DOHH2 (cell line): ENCODE data around the gene EPS15.

Experiments
- H3F3A ChIP-seq: fragments of 200-600 bp; sonication (generic), shearing (Covaris generic); 2 replicates; pipeline ENCODE4 v1.6.0; 2016; ENCODE audit warnings: antibody characterized with exemption, mild to moderate bottlenecking; ENCODE audit not compliant: control insufficient read depth, insufficient read depth
- H3K27ac ChIP-seq: fragments of 200-600 bp; sonication (generic); 2 replicates; pipeline ENCODE4 v1.5.1; 2014; ENCODE audit warnings: low read depth, mild to moderate bottlenecking, low read length, moderate library complexity
- H3K27me3 ChIP-seq: fragments of 200-600 bp; sonication (generic); 2 replicates; pipeline ENCODE4 v1.6.1; 2014; ENCODE audit warnings: mild to moderate bottlenecking, low read length, mixed read lengths; ENCODE audit not compliant: control insufficient read depth
- H3K36me3 ChIP-seq: fragments of 200-600 bp; sonication (generic); 2 replicates; pipeline ENCODE4 v1.6.1; 2014; ENCODE audit warnings: mild to moderate bottlenecking, low read length, moderate library complexity, mixed read lengths; ENCODE audit not compliant: control insufficient read depth
- H3K4me1 ChIP-seq: fragments of 200-600 bp; sonication (generic); 2 replicates; pipeline ENCODE4 v1.6.1; 2014; ENCODE audit warnings: mild to moderate bottlenecking, low read length, mixed read lengths; ENCODE audit not compliant: control insufficient read depth
- H3K4me2 ChIP-seq: fragments of 200-600 bp; sonication (generic); 2 replicates; pipeline ENCODE4 v1.6.0; 2014; ENCODE audit warnings: mild to moderate bottlenecking, low read length, moderate library complexity
- H3K4me3 ChIP-seq: fragments of 200-600 bp; sonication (generic); 2 replicates; pipeline ENCODE4 v1.5.1; 2014; ENCODE audit warnings: mild to moderate bottlenecking, low read length, mixed read lengths
- H3K79me2 ChIP-seq: fragments of 200-600 bp; sonication (generic); 2 replicates; pipeline ENCODE4 v1.6.1; 2014; ENCODE audit warnings: mild to moderate bottlenecking, low read length, mixed read lengths; ENCODE audit not compliant: control insufficient read depth
- H3K9me2 ChIP-seq: fragments of 200-600 bp; sonication (generic); replicated peaks from 2 replicates; pipeline ENCODE4 v1.6.1; 2014; ENCODE audit warnings: mild to moderate bottlenecking, low read length, mixed read lengths; ENCODE audit not compliant: control insufficient read depth
- H3K9me3 ChIP-seq: fragments of 200-600 bp; sonication (generic); 2 replicates; pipeline ENCODE4 v1.6.1; 2014; ENCODE audit warnings: antibody characterized with exemption, low read length, mixed read lengths; ENCODE audit not compliant: control insufficient read depth, insufficient read depth
- H4K20me1 ChIP-seq: fragments of 200-600 bp; sonication (generic); 2 replicates; pipeline ENCODE4 v1.6.0; 2014; ENCODE audit warnings: low read depth, mild to moderate bottlenecking, antibody characterized with exemption, low read length, moderate library complexity; ENCODE audit not compliant: control insufficient read depth, insufficient read depth
- EZH2phosphoT487 ChIP-seq: fragments of 200-600 bp; sonication (generic); IDR thresholded peaks from 2 replicates; pipeline ENCODE4 v1.6.1; 2017; ENCODE audit warnings: borderline replicate concordance, mild to moderate bottlenecking, antibody characterized with exemption, low read length, moderate library complexity, mixed read lengths
- TF ChIP-seq, protein P1 (sequence below): fragments of 200-600 bp; sonication (generic); IDR thresholded peaks from one replicate; pipeline ENCODE4 v1.5.1; 2014; ENCODE audit warnings: antibody characterized with exemption, mild to moderate bottlenecking, low read depth, low read length; ENCODE audit not compliant: poor library complexity, severe bottlenecking

EPS15 gene

DNA sequence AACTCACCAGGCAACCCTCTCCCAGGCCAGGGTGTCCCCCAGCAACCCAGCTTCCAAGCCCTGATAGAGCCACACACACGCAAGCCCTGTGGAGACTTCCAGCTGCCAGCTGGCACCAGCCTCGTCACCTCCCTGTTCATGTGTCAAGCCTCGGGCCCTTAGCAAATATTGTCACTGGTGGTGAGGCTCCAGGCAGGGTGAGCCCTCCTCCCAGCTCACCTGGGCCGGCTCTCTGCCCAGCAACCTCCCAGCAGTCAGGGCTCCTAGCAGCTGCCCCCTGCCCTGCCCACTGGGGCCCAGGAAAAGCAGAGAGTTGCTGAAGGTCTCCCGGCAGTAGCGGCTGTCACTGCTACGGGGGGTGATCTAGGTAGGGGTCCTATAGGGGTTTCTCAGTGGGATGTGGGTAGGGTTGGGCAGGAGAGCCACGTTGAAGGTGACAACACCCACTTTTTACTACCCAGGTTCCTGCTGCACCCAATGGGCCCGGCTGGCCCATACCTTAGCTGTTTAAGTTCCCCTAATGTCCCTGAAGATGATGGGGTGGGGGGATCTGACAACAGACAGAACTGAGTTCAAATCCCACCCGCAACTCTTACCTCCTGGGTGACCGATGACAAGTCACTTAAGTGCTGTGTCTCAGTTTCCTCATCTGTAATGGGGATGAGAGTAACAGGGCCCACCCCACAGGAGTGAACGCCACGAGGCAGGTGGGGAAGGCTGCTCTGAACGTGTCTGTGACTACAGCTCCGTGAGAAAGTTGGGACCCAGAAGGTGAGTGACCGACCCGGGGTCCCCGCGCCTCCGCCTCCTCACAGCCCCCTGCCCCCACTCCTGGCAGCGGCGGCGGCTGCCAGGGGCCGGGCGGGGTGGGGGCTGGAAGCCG is 189.4 kb downstream of the EPS15 start:
- Histone ChIP-seq H3K9me3 (no peaks in the 10 kb centered on the region), H3K79me2 (no peaks in the 10 kb centered on the region), H3K27ac (no peak overlapping the region), H3K4me3 (no peak overlapping the region), H3K4me2 (no peak overlapping the region), H4K20me1 (no peaks in the 10 kb centered on the region), H3K36me3 (no peaks in the 10 kb centered on the region), H3K4me1 (no peaks in the 10 kb centered on the region), H3F3A (no peaks in the 10 kb centered on the region), H3K27me3 (peaks cover 34% of the 10 kb centered on the region), H3K9me2 (no peaks in the 10 kb centered on the region)
- TF ChIP-seq EZH2phosphoT487, result peak; percentile 89; the same call in 1 of the 2 replicates
- TF ChIP-seq, protein P1, sequence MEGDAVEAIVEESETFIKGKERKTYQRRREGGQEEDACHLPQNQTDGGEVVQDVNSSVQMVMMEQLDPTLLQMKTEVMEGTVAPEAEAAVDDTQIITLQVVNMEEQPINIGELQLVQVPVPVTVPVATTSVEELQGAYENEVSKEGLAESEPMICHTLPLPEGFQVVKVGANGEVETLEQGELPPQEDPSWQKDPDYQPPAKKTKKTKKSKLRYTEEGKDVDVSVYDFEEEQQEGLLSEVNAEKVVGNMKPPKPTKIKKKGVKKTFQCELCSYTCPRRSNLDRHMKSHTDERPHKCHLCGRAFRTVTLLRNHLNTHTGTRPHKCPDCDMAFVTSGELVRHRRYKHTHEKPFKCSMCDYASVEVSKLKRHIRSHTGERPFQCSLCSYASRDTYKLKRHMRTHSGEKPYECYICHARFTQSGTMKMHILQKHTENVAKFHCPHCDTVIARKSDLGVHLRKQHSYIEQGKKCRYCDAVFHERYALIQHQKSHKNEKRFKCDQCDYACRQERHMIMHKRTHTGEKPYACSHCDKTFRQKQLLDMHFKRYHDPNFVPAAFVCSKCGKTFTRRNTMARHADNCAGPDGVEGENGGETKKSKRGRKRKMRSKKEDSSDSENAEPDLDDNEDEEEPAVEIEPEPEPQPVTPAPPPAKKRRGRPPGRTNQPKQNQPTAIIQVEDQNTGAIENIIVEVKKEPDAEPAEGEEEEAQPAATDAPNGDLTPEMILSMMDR, result no peak

DNA sequence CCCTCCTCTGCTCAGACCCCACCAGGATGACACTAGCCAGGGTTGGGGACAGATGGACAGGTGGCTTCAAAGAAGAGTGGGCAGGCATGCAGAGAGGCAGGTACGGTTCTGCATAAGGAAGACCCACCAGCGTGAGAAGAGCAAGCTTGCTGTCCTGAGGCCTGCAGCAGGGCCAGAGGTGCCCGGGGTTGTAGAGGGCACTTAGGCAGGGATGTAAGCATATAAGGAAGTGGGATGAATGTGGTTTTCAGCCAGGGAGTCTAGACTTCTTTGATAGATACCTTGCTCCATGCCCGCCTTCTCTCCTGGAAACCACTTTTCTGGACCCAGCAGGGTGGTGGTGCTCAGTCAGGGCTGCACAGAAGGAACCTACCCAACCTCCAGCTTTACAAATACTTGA is 190.1 kb downstream of the EPS15 start:
- Histone ChIP-seq H3F3A (no peaks in the 10 kb centered on the region), H4K20me1 (no peaks in the 10 kb centered on the region), H3K4me1 (no peaks in the 10 kb centered on the region), H3K27ac (no peak overlapping the region), H3K4me3 (no peak overlapping the region), H3K4me2 (no peak overlapping the region), H3K9me3 (no peaks in the 10 kb centered on the region), H3K79me2 (no peaks in the 10 kb centered on the region), H3K9me2 (no peaks in the 10 kb centered on the region), H3K27me3 (peaks cover 34% of the 10 kb centered on the region), H3K36me3 (no peaks in the 10 kb centered on the region)
- TF ChIP-seq, protein P1, result no peak
- no peak for TF ChIP-seq EZH2phosphoT487

DNA sequence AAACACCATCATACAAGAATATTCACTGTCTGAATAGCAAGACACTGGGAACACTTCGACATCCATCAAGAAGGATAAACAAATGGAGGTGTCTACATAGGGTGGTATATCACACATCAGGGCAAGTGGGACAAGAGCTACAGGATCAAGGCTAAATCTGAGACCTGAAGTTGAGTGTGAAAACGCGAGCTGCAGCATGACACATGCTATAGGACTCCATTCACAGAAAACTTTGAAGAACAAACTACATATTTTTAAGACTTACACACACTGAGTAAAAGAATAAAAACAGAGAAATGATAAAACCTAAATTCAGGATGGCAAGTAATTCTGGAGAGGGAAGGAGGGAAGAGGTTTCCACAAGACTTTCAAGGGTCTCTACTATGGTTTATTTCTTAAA is 190.8 kb downstream of the EPS15 start:
- no peak overlapping the region for H3K4me2 ChIP-seq
- no peaks in the 10 kb centered on the region for H4K20me1 ChIP-seq
- no peak overlapping the region for H3K27ac ChIP-seq
- peaks cover 34% of the 10 kb centered on the region for H3K27me3 ChIP-seq
- no peak overlapping the region for H3K4me3 ChIP-seq
- H3K79me2 ChIP-seq, result no peaks in the 10 kb centered on the region
- no peaks in the 10 kb centered on the region for H3K36me3 ChIP-seq
- H3K9me2 ChIP-seq, result no peaks in the 10 kb centered on the region
- no peaks in the 10 kb centered on the region for H3K4me1 ChIP-seq
- no peaks in the 10 kb centered on the region for H3F3A ChIP-seq
- no peaks in the 10 kb centered on the region for H3K9me3 ChIP-seq
- TF ChIP-seq, protein P1, result no peak
- no peak for TF ChIP-seq EZH2phosphoT487
